Right lobe of liver (tissue), 4 donors: ENCODE data around the gene ZNF865.

ENCODE experiments used
- POLR2A ChIP-seq: fragments of 450-650 bp; IDR thresholded peaks from one replicate; pipeline ENCODE4 v1.6.1; 2017; ENCODE audit warnings: antibody characterized with exemption, mild to moderate bottlenecking
- TF ChIP-seq, protein P1 (sequence below), 4 donors: fragments of 200-600 bp in 3 of 4; fragments of 450-650 bp in 1 of 4; IDR thresholded peaks; one replicate each; pipeline versions ENCODE4 v1.5.1 to v1.8.0; 2016 to 2022; ENCODE audit warnings: antibody characterized with exemption in 4 of 4, mild to moderate bottlenecking in 2 of 4
- donor health status: DM: no; HTN: no; CAD: no.
- donor health status: DM: no; HTN: no; CAD: no.
- donor health status: DM: no; HTN: yes; CAD: no.

DNA sequence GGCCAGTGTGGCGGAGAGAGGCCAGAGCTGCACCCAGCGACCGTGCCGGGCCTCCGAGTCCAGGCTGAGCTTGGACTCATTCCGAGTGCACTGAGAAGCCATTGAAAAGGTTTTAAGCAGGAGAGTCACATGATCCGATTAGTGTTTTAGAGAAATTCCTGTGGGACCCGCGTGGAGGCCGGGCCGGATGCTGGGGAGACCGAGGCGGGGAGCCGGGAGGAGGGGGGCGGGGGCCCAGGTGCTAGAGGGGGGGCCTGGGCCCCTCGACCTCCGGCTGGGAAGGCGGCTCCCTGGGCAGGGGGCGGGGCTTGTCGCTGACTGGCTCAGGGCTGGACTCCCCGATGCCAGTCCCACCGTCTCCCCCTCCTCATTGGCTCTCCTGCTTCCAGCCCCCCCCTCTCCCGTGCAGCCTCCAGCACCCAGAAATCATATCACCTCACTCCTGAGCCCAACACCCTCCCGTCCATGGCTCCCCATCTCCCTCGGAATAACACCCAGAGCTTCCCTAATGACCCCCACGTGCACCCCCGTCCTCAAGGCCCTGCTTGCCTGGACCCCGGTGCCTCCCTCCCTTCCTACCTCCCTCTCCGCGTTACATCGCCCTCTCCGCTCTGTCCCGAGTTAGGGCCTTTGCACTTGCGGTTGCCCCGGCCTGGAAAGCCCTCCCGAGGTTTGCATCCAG is 19.6 kb upstream of the ZNF865 start:
- no peak for TF ChIP-seq POLR2A
- TF ChIP-seq, protein P1, sequence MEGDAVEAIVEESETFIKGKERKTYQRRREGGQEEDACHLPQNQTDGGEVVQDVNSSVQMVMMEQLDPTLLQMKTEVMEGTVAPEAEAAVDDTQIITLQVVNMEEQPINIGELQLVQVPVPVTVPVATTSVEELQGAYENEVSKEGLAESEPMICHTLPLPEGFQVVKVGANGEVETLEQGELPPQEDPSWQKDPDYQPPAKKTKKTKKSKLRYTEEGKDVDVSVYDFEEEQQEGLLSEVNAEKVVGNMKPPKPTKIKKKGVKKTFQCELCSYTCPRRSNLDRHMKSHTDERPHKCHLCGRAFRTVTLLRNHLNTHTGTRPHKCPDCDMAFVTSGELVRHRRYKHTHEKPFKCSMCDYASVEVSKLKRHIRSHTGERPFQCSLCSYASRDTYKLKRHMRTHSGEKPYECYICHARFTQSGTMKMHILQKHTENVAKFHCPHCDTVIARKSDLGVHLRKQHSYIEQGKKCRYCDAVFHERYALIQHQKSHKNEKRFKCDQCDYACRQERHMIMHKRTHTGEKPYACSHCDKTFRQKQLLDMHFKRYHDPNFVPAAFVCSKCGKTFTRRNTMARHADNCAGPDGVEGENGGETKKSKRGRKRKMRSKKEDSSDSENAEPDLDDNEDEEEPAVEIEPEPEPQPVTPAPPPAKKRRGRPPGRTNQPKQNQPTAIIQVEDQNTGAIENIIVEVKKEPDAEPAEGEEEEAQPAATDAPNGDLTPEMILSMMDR (IDR thresholded peaks at IDR 0.05) = no peak
